Measurements from ENCODE around the gene PRKCE. TPM values are rescaled to one million over a fixed set of nuclear protein-coding genes. Genes with fewer than 3 reads are reported as not detected.

Gene PRKCE
- total RNA-seq, 5 donors from 2014 or later (not counting 1 experiment from before 2014, with no cell fraction given) = 16.5 to 29.8 (median 23.4) TPM

DNA sequence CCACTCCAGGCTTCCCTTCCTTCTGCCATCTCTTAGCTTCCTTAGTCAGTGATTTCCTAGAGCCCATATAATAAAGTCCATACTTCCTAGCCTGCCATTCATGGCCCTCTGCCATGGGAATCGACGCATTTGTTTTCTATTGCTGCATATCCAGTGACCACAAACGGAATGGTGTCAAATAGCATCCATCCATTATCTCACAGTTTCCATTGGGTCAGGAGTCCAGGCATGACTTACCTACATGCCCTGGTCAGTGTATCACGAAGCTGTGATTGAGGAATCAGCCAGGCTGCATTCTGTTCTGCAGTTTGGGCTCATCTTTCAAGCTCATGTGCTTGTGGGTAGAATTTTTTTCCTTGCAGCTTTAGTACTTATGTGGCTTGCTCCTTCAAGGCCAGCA is 436.0 kb downstream of the PRKCE start:
- Mint-ChIP-seq H3K9me3 (no peaks in the 10 kb centered on the region), H3K27ac (no peak overlapping the region), H3K27me3 (no peaks in the 10 kb centered on the region), H3K4me1 (peaks cover 1 to 2% (median 2%) of the 10 kb centered on the region in 3 donors), H3K4me3 (no peak overlapping the region), H3K36me3 (peaks cover 40% of the 10 kb centered on the region)
- POLR2A ChIA-PET = no interaction called here
- DNase-seq (no peak), ATAC-seq (replicated peaks in 1 of 4) (no peak)
- H3K27ac ChIP-seq (ENCODE audit: low read length) = no peak overlapping the region
- peaks cover 0 to 3% of the 10 kb centered on the region in 2 donors for H3K36me3 ChIP-seq (ENCODE audit: control insufficient read depth in 2 of 2, extremely low read depth in 1 of 2, insufficient read depth in 1 of 2, low read length in 1 of 2)
- CTCF ChIA-PET = no interaction called here
- no peaks in the 10 kb centered on the region for H3K27me3 ChIP-seq (replicated peaks in 1 of 2; ENCODE audit: control insufficient read depth in 2 of 2, extremely low read depth in 1 of 2, insufficient read depth in 2 of 2, low read length in 1 of 2)
- H3K4me3 ChIP-seq (ENCODE audit: control insufficient read depth in 1 of 2, extremely low read depth in 1 of 2, low read length in 1 of 2) = no peak overlapping the region
- no peaks in the 10 kb centered on the region for H3K4me1 ChIP-seq (ENCODE audit: control insufficient read depth in 1 of 2, extremely low read depth in 1 of 2, insufficient read depth in 2 of 2, low read length in 2 of 2)
- no peaks in the 10 kb centered on the region for H3K9me3 ChIP-seq
- WGBS (ENCODE audit: insufficient coverage) = 92% methylated on average over 4 of the region's 4 CpGs

DNA sequence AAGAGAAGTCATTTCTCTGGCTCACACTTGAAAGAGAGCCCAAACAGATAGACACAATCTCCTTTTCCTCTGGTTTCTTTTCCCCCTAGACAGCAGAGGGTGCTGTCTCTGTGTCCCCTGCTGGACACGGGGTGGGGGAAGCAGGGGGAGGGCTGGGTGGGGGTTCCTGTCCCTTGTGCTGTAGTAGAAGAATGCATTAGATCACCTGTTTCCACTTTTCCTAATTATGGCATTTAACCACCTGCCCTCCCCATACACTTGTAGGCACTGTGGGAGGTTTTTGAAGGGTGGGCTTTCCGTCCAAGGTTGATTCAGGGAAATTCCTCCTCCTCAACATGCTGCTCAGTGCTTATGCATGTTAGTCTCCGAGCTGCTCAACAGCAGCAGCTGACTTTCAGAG is 439.5 kb downstream of the PRKCE start:
- Mint-ChIP-seq H3K9me3 (peaks cover 0 to 11% (median 0%) of the 10 kb centered on the region in 3 donors), H3K27ac (no peak overlapping the region), H3K36me3 (peaks cover 50% of the 10 kb centered on the region), H3K4me1 (no peaks in the 10 kb centered on the region), H3K4me3 (no peak overlapping the region), H3K27me3 (no peaks in the 10 kb centered on the region)
- Histone ChIP-seq H3K36me3 (ENCODE audit: control insufficient read depth in 2 of 2, extremely low read depth in 1 of 2, insufficient read depth in 1 of 2, low read length in 1 of 2) (peaks cover 0 to 3% of the 10 kb centered on the region in 2 donors), H3K4me3 (ENCODE audit: control insufficient read depth in 1 of 2, extremely low read depth in 1 of 2, low read length in 1 of 2) (no peak overlapping the region), H3K9me3 (no peaks in the 10 kb centered on the region), H3K4me1 (ENCODE audit: control insufficient read depth in 1 of 2, extremely low read depth in 1 of 2, insufficient read depth in 2 of 2, low read length in 2 of 2) (no peaks in the 10 kb centered on the region), H3K27ac (ENCODE audit: low read length) (no peak overlapping the region), H3K27me3 (replicated peaks in 1 of 2; ENCODE audit: control insufficient read depth in 2 of 2, extremely low read depth in 1 of 2, insufficient read depth in 2 of 2, low read length in 1 of 2) (no peaks in the 10 kb centered on the region)
- WGBS (ENCODE audit: insufficient coverage) = no CpG with 5 or more reads among the region's 3 CpGs
- DNase-seq (no peak), ATAC-seq (replicated peaks in 1 of 4) (no peak)
- ChIA-PET POLR2A (no interaction called here), CTCF (interaction anchor here in 1 of 2 donors (0.5 kb wide), 1 partner anchor 29 kb away, joined by 5 read pairs; no protein-coding TSS in a partner anchor)

GRCh38 chr2:46091961-46092667 is 440.6 kb downstream of the PRKCE start:
- Histone ChIP-seq H3K27ac (ENCODE audit: low read length) (no peak overlapping the region), H3K27me3 (replicated peaks in 1 of 2; ENCODE audit: control insufficient read depth in 2 of 2, extremely low read depth in 1 of 2, insufficient read depth in 2 of 2, low read length in 1 of 2) (no peaks in the 10 kb centered on the region), H3K36me3 (ENCODE audit: control insufficient read depth in 2 of 2, extremely low read depth in 1 of 2, insufficient read depth in 1 of 2, low read length in 1 of 2) (peaks cover 0 to 3% of the 10 kb centered on the region in 2 donors), H3K4me3 (ENCODE audit: control insufficient read depth in 1 of 2, extremely low read depth in 1 of 2, low read length in 1 of 2) (no peak overlapping the region), H3K4me1 (ENCODE audit: control insufficient read depth in 1 of 2, extremely low read depth in 1 of 2, insufficient read depth in 2 of 2, low read length in 2 of 2) (no peaks in the 10 kb centered on the region), H3K9me3 (no peaks in the 10 kb centered on the region)
- ATAC-seq (replicated peaks in 1 of 4) (no peak), DNase-seq (no peak)
- WGBS (ENCODE audit: insufficient coverage) = no CpG with 5 or more reads among the region's 6 CpGs
- ChIA-PET POLR2A (no interaction called here), CTCF (no interaction called here)
- no peaks in the 10 kb centered on the region for H3K4me1 Mint-ChIP-seq
- no peak overlapping the region for H3K4me3 Mint-ChIP-seq
- H3K27me3 Mint-ChIP-seq = no peaks in the 10 kb centered on the region
- peaks cover 0 to 11% (median 0%) of the 10 kb centered on the region in 3 donors for H3K9me3 Mint-ChIP-seq
- H3K36me3 Mint-ChIP-seq = peaks cover 50% of the 10 kb centered on the region
- no peak overlapping the region for H3K27ac Mint-ChIP-seq

DNA sequence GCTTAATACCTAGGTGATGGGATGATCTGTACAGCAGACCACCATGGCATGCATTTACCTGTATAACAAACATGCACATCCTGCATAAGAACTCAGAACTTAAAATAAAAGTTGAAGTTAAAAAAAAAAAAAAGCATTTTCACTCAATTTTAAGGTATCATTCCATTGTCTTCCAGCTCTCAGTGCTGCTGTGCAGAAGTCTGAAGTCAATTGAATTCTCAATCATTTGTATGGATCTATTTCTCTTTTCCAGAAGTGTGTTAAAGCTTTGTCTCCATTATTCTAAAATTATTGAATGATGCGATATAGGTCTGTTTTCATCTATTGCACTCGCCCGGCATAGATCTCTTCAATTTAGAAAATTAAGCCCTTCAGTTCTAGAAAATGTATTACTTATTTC is 443.2 kb downstream of the PRKCE start:
- Histone ChIP-seq H3K4me1 (ENCODE audit: control insufficient read depth in 1 of 2, extremely low read depth in 1 of 2, insufficient read depth in 2 of 2, low read length in 2 of 2) (no peaks in the 10 kb centered on the region), H3K4me3 (ENCODE audit: control insufficient read depth in 1 of 2, extremely low read depth in 1 of 2, low read length in 1 of 2) (no peak overlapping the region), H3K36me3 (ENCODE audit: control insufficient read depth in 2 of 2, extremely low read depth in 1 of 2, insufficient read depth in 1 of 2, low read length in 1 of 2) (no peaks in the 10 kb centered on the region), H3K9me3 (no peaks in the 10 kb centered on the region), H3K27ac (ENCODE audit: low read length) (no peak overlapping the region), H3K27me3 (replicated peaks in 1 of 2; ENCODE audit: control insufficient read depth in 2 of 2, extremely low read depth in 1 of 2, insufficient read depth in 2 of 2, low read length in 1 of 2) (no peaks in the 10 kb centered on the region)
- DNase-seq (no peak), ATAC-seq (replicated peaks in 1 of 4) (no peak)
- no CpG with 5 or more reads among the region's 3 CpGs for WGBS (ENCODE audit: insufficient coverage)
- no peak overlapping the region for H3K27ac Mint-ChIP-seq
- peaks cover 0 to 11% (median 0%) of the 10 kb centered on the region in 3 donors for H3K9me3 Mint-ChIP-seq
- no peaks in the 10 kb centered on the region for H3K27me3 Mint-ChIP-seq
- ChIA-PET CTCF (interaction anchor here in 1 of 2 donors (0.7 kb wide), 1 partner anchor 268 kb away, joined by 6 read pairs; no protein-coding TSS in a partner anchor), POLR2A (no interaction called here)
- no peaks in the 10 kb centered on the region for H3K4me1 Mint-ChIP-seq
- H3K36me3 Mint-ChIP-seq = peaks cover 40% of the 10 kb centered on the region
- no peak overlapping the region for H3K4me3 Mint-ChIP-seq

GRCh38 chr2:46095830-46096229 is 444.4 kb downstream of the PRKCE start:
- WGBS (ENCODE audit: insufficient coverage) = 100% methylated on average over 1 of the region's 1 CpG
- Histone ChIP-seq H3K27ac (ENCODE audit: low read length) (no peak overlapping the region), H3K4me3 (ENCODE audit: control insufficient read depth in 1 of 2, extremely low read depth in 1 of 2, low read length in 1 of 2) (no peak overlapping the region), H3K27me3 (replicated peaks in 1 of 2; ENCODE audit: control insufficient read depth in 2 of 2, extremely low read depth in 1 of 2, insufficient read depth in 2 of 2, low read length in 1 of 2) (no peaks in the 10 kb centered on the region), H3K4me1 (ENCODE audit: control insufficient read depth in 1 of 2, extremely low read depth in 1 of 2, insufficient read depth in 2 of 2, low read length in 2 of 2) (no peaks in the 10 kb centered on the region), H3K9me3 (no peaks in the 10 kb centered on the region), H3K36me3 (ENCODE audit: control insufficient read depth in 2 of 2, extremely low read depth in 1 of 2, insufficient read depth in 1 of 2, low read length in 1 of 2) (no peaks in the 10 kb centered on the region)
- Mint-ChIP-seq H3K36me3 (peaks cover 43% of the 10 kb centered on the region), H3K4me3 (no peak overlapping the region), H3K9me3 (peaks cover 0 to 11% (median 0%) of the 10 kb centered on the region in 3 donors), H3K27ac (no peak overlapping the region), H3K4me1 (no peaks in the 10 kb centered on the region), H3K27me3 (no peaks in the 10 kb centered on the region)
- ChIA-PET CTCF (no interaction called here), POLR2A (no interaction called here)
- no peak for DNase-seq
- no peak for ATAC-seq (replicated peaks in 1 of 4)

DNA sequence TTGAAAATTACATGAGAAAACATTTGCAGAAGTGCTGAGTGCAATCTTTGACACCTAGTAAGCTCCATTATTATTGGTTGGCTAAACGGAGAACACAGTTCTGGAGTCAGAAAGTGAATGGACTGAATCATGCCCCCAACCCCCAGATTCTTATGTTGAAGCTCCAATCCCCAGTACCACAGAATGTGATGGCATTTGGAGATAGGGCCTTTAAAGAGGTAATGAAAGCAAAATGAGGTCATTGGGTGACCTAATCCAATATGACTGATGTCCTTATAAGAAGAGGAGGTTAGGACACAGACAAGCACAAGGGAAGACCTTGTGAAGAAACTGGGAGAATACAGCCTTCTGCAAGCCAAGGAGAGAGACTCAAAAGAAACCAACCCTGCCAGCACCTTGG is 444.8 kb downstream of the PRKCE start:
- no peak for ATAC-seq (replicated peaks in 1 of 4)
- H3K36me3 ChIP-seq (ENCODE audit: control insufficient read depth in 2 of 2, extremely low read depth in 1 of 2, insufficient read depth in 1 of 2, low read length in 1 of 2) = no peaks in the 10 kb centered on the region
- no peaks in the 10 kb centered on the region for H3K4me1 Mint-ChIP-seq
- H3K9me3 ChIP-seq = no peaks in the 10 kb centered on the region
- H3K36me3 Mint-ChIP-seq = peaks cover 48% of the 10 kb centered on the region
- POLR2A ChIA-PET = no interaction called here
- peaks cover 0 to 11% (median 0%) of the 10 kb centered on the region in 3 donors for H3K9me3 Mint-ChIP-seq
- H3K27me3 Mint-ChIP-seq = no peaks in the 10 kb centered on the region
- H3K4me3 Mint-ChIP-seq = no peak overlapping the region
- H3K27ac Mint-ChIP-seq = no peak overlapping the region
- CTCF ChIA-PET = no interaction called here
- H3K4me1 ChIP-seq (ENCODE audit: control insufficient read depth in 1 of 2, extremely low read depth in 1 of 2, insufficient read depth in 2 of 2, low read length in 2 of 2) = no peaks in the 10 kb centered on the region
- no peak overlapping the region for H3K4me3 ChIP-seq (ENCODE audit: control insufficient read depth in 1 of 2, extremely low read depth in 1 of 2, low read length in 1 of 2)
- no CpG with 5 or more reads among the region's 1 CpG for WGBS (ENCODE audit: insufficient coverage)
- no peak for DNase-seq
- no peaks in the 10 kb centered on the region for H3K27me3 ChIP-seq (replicated peaks in 1 of 2; ENCODE audit: control insufficient read depth in 2 of 2, extremely low read depth in 1 of 2, insufficient read depth in 2 of 2, low read length in 1 of 2)
- no peak overlapping the region for H3K27ac ChIP-seq (ENCODE audit: low read length)
